Fibroblast of pulmonary artery (primary cell): ENCODE data around the gene CTDSPL2.

Source experiments
- DNase-seq: peaks from one replicate; pipeline ENCODE4 v3.0.0-alpha.2; 2010; ENCODE audit warnings: low read depth
- H3K4me3 ChIP-seq: replicated peaks from 2 replicates; pipeline ENCODE4 v1.5.1; 2011; ENCODE audit warnings: low read depth, mild to moderate bottlenecking, control low read depth, low read length, moderate library complexity
- CTCF ChIP-seq: IDR thresholded peaks from 2 replicates; pipeline ENCODE4 v1.5.1; 2011; ENCODE audit warnings: mild to moderate bottlenecking, control low read depth, low read length, inconsistent platforms; ENCODE audit errors: missing control alignments

CTDSPL2 gene

GRCh38 chr15:44414001-44414400 lies 13.4 kb upstream of the CTDSPL2 start:
- no peak for DNase-seq
- H3K4me3 ChIP-seq: no peak overlapping the region

GRCh38 chr15:44427756-44428724 lies 611 bp downstream of the CTDSPL2 start:
- peak; percentile 71 for DNase-seq
- TF ChIP-seq CTCF: no peak
- H3K4me3 ChIP-seq: peak overlapping the region; percentile 99

More at GRCh38 chr15:44414001-44414400, 13.4 kb upstream of the CTDSPL2 start:
- no peak for TF ChIP-seq CTCF

- DNase-seq: no peak
- no peak overlapping the region for H3K4me3 ChIP-seq
- no peak for TF ChIP-seq CTCF
Measured at GRCh38 chr15:44435893-44436667, 8.7 kb downstream of the CTDSPL2 start.

- DNase-seq: no peak
- TF ChIP-seq CTCF: no peak
- no peak overlapping the region for H3K4me3 ChIP-seq
Measured at GRCh38 chr15:44438402-44438801, 11.0 kb downstream of the CTDSPL2 start.

- no peak overlapping the region for H3K4me3 ChIP-seq
- no peak for DNase-seq
- no peak for TF ChIP-seq CTCF
Measured at GRCh38 chr15:44441095-44441501, 13.7 kb downstream of the CTDSPL2 start.

- H3K4me3 ChIP-seq: no peak overlapping the region
- no peak for TF ChIP-seq CTCF
- no peak for DNase-seq
Measured at GRCh38 chr15:44443515-44443914, 16.1 kb downstream of the CTDSPL2 start.
